Measurements from ENCODE around the gene NR2F2.

NR2F2 gene

GRCh38 chr15:96330450-96331143 lies at the start of gene NR2F2:
NR2F2 (plus strand) TSS chr15:96330700; CDS start chr15:96332106, 1,406 bp downstream.
- DNase-seq = peak; percentile 92 to 97 (median 94)

GRCh38 chr15:96285305-96285704 lies 45.2 kb upstream of the NR2F2 start:
- DNase-seq = no peak

DNA sequence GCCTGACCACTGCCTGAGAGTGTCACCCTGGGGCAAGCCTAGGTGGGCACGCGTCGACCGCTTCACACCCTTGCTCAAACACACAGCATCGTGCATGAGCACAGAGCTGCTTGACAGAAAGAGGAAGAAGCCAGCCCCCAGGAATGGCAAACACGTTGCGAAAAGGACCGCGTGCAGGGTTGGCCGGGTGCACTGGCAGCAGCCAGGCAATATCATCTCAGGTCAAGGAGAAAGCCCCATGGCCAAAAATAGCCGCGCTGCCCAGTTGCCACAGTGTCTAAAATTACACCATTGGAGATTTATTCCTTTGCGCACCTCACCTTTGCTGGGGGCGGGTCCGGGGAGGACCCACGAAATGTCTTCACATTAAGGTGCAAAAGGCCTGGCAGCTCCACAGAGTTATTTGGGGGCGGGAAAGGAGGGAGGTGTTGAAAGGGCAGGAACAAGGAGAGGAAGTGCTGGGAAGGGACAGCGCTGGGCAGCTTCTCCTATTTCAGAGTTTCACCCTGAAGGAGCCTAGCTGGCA lies 44.7 kb upstream of the NR2F2 start:
- DNase-seq = no peak

DNA sequence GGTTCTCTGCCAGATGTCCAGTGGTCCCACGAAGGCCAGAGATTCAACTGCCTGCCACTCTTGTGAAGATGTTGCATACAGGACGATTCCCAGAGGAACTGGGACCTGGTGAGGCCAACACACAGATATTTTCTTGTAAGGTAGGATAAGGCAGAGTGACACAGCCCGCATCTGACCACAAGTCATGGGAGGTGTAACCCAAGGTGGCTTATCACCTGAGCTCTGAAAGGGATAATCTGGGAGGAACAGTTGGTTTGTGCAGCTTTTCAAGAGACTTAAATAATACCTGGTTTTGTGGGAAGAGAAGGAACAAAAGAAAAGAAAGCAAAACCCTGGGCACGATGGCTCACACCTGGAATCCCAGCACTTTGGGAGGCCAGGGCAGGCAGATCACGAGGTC lies 39.8 kb upstream of the NR2F2 start:
- DNase-seq = no peak

- no peak for DNase-seq
These were observed 37.9 kb upstream of the NR2F2 start for GRCh38 chr15:96292635-96293034.

DNA sequence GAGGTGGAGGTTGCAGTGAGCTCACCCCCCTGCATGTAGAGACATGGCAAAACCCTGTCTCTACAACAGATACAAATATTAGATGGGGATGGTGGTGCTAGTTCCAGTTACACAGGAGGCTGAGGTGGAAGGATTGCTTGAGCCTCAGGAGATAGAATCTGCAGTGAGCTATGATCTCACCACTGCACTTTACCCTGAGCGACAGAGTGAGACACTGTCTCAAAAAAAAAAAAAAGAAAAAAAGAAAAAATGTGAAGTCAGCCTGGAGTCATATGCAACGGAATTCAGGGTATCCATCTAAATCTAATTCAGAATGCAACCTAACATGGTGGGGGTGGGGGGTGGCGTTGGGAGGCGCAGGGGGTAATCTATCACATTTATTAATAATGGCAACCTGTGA lies 37.1 kb upstream of the NR2F2 start:
- DNase-seq = no peak

DNA sequence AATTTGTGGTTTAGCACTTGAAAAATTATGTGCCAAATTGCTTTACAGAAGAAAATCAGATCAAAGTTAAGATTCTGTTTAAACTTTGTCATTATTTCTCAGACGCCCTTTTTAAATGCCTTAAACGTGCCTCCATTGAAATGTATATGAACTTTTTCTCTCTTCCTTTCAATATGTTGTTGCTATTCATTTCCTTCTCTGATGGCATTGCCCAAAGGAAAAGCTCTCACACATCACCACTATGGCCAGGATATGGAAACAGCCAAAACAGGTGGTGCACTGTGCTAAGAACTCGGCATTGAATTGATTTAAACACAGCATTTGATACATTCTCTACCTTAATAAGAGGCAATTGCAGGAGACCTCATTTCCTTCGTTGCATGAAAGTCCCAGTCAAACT lies 35.7 kb upstream of the NR2F2 start:
- DNase-seq = no peak

DNA sequence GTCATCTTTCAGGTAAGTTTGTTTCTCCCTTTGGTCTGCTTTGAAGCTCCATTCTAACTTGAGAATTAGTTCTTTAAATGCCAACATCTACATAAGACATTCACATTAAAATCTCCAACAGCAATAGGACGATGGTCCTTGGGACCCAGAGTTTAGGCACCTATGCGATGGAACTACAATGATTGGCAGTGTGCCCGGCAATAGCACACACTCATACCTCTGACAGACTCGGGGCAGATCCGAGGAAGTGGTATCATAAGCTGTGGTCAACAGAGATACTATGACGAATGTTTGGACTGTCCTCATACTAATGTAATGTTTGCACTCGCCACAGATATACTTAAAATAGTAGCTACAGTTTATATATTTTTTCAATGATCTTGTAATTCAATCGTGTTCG lies 34.2 kb upstream of the NR2F2 start:
- no peak for DNase-seq

DNA sequence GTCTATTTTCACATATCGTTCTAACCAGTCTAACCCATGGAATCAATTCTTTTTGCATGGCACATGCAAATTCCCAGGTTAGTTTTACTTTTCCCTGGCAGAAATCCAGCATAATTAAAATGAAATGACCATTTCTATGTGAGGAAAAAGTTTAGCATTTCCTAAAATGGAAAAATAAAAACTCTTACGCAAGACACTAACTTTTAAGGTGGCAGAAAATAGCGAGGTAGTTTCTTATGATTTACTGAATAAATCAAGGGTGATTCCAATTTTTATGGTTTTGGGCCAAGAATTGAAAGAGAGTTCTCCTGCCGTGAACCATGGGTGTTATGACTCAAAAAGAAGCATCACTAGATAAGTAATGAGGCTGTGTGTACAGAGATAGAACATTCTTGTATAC lies 32.7 kb upstream of the NR2F2 start:
- DNase-seq = no peak

DNA sequence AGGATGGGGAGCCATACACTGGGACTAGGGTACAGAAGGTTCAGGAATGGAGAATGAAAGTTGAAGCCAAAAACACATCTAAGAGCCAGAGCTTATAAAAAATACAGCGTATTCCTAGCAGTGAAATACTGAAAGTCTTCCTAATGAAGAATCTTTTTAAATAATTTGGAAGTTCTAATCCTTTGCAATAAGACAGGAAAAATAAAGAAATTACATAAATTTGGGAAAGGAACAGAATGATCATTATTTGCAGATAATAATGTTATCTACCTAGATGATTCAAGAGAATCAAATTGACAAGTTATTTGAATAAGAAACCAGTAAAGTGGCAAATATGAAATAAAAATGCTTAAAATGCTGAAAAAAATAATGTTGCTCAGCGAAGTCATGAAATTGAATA lies 32.3 kb upstream of the NR2F2 start:
- no peak for DNase-seq

- DNase-seq = no peak
These were observed 29.7 kb upstream of the NR2F2 start for GRCh38 chr15:96300836-96301235.

DNA sequence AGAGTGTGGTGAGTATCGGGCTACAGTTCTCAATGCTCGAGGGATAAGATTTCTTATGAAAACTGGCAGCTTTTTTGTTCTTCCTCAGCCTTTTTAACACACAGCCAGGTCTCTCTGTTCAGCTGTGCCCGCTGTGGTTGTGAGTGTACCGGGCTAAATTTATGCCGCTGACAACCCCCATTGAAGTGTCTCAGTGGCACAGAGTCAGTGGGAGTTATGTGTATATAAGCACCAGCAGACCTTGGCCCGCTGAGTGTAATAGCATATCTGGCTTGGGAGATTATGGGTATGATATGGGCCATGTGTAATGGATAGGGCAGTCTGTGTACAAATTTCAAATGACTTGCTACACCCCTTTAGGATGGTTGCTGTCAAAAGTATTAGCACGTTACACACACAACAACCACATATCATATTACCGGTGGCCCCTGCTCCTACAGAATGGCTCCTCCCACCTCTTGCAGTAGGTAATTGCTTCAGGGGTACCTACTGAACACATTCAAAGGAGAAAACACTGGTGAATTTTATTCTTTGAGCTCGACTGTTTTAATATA lies 26.9 kb upstream of the NR2F2 start:
- no peak for DNase-seq

- DNase-seq = no peak
These were observed 25.7 kb upstream of the NR2F2 start for GRCh38 chr15:96304839-96305238.

GRCh38 chr15:96306321-96306720 lies 24.2 kb upstream of the NR2F2 start:
- DNase-seq = no peak

GRCh38 chr15:96307856-96308394 lies 22.6 kb upstream of the NR2F2 start:
- no peak for DNase-seq

DNA sequence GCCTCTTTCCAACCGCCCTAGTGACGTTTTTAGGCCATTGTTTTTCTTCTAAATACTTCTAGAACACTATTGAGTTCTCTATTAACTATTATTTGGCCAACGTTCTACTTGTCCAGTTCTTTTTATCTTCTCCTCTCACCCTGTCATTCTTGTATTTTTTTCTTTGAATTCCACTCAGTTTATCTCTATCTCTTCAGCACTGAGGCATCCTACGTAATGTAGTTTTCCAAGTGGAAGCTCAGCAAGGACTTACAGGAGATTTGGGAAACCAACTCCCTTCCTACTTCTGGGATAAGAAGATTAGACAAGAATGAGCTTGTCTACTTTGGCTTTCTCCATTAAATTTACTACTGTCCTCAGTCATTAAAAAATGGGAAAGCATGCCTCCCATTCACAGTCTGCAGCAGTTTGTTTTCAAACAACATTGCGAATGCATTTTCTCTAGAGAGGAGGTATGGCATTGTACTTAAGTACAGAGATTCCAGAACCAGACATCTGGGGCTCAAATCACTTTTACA lies 21.3 kb upstream of the NR2F2 start:
- no peak for DNase-seq

DNA sequence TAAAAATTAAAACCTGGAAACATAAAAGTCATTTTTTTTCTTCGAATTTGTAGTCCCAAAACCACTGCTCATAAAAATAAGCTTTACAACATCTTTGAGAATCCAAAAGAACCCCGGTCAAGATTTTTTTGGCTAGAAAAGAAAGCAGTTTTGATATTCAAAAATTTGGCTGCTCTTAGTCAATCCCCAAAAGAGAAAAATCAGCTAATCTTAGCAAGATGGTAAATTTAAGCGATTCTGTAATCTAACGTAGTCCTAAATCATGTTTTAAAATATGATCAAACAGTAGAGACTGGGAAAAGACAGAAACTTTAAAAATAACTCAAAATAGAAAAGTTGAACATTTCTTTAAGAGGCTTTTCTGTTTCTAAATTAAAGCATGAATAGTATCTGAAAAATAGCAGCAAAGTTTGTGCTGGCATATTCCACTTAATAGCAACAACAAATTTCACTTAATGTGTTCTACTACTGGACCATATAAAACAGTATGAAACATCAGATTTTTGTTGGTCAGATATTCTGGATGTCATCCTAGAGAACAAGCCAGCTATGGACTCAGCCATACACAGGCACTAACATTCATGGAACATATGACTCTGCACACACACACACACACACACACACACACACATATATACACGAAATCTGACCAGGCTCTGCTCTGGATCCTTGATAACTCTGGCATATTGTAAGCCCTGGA lies 19.1 kb upstream of the NR2F2 start:
- no peak for DNase-seq

DNA sequence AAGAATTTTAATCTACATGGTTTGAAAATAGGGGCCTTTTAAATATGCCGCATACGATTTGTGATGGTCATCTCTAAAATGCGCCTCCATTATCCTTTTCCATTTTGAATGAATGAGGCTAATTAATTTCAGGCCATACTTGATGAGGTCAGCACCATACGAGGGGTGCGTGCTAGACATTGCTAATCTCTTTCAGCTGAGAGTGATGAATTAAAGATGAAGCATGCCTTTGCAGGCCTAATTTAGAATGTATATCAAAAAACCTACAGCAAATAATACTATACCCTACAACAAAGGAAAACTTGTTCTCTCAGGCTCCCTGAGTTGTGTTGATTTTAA lies 18.6 kb upstream of the NR2F2 start:
- DNase-seq = no peak

GRCh38 chr15:96312641-96313335 lies 17.7 kb upstream of the NR2F2 start:
- DNase-seq = no peak

- no peak for DNase-seq
These were observed 16.0 kb upstream of the NR2F2 start for GRCh38 chr15:96314518-96314917.

DNA sequence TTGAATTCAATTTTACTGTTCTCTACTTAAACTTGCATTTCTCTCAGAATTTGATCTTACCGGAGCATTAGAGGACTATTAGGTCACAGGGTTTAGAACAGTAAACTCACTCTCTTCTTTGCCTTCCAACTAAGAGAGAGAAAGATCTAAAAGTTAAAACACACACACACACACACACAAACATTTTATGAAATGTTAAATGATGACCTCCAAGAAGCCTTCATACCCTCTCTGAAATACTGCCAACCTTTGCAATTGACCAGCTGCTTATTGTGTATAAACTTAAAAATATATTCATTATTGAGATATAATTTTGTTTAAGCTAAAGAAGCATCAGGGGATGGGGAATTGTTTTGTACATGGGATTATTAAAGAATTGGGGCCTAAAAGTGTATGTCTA lies 15.5 kb upstream of the NR2F2 start:
- DNase-seq = no peak

DNA sequence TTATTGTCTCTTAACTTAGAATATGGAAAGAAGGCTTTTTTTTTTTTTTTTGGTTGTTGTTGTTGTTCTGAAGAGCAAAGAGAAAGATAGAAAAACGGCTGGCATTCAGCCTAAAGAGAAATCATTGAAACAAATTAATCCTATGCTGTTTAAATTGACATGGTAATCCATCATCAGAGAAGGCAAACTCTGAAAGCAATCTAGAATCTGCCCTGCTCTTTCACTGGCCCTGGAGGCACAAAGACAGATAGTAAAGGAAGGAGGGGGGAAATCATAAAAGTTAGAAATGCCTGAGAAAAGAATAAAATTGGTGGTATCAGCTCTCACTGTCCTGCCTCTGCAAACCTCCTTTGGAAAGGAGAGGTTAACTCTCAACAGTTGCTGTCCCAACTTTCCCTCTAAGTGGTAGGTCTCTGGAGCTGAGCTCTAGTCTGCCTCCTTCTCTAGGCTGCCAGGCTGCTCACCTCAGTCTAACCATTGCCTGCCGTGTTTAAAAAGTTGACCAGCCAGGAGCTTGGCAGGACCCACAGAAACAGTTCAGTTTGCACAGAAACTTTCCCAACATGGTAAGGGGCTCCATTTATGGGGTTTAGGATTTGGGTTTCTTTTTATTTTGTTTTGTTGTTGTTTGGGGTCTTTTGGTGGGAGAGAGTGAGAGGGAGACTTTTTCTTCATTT lies 13.4 kb upstream of the NR2F2 start:
- no peak for DNase-seq

DNA sequence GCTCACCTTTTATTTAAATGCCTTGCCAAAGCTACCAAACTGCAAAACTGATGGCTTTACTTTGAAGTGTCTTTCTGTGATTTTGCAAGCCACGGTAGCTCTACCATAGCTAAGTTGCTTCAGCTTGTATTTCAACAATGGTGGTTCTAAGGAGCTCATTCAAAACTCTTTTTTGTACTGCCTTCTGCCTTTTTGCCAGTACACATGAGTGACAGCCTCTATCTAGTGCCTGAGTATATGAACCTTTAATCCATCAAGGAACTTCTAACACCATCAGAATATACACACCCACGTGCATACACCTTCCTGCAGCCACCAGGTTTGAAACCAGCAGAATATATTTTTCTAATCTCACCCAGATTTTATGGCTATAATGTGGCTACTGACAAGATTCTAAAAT lies 10.4 kb upstream of the NR2F2 start:
- no peak for DNase-seq
